NCI-H446 (cell line): ENCODE data around the gene AKT2.
"Not testable (repeated sequence)": the region's sequence is repeated elsewhere in the genome, so short reads cannot be mapped to it uniquely, and the experiment has no call there.

Experiments
- DNase-seq, 2 experiments: peaks; one replicate each; lab custom pipeline; 2025; lab: John Stamatoyannopoulos, UW

The AKT2 gene

GRCh38 chr19:40284501-40285352 lies at the start of gene AKT2:
Gene AKT2, minus strand, starts transcription at chr19:40285345. Its CDS starts 20,078 bp downstream, at chr19:40265267.
- DNase-seq: peak in 1 of 2 experiments; percentile 84

GRCh38 chr19:40333083-40333482 lies 47.9 kb upstream of the AKT2 start:
- not testable (repeated sequence) for DNase-seq

- no peak for DNase-seq
Observed at GRCh38 chr19:40332669-40333068, 47.5 kb upstream of the AKT2 start.

- no peak for DNase-seq
Observed at GRCh38 chr19:40331052-40331451, 45.9 kb upstream of the AKT2 start.

GRCh38 chr19:40326201-40326600 lies 41.1 kb upstream of the AKT2 start:
- DNase-seq: no peak

- DNase-seq: no peak
Observed at GRCh38 chr19:40323705-40324104, 38.6 kb upstream of the AKT2 start.

- DNase-seq: no peak
Observed at GRCh38 chr19:40322951-40323615, 37.9 kb upstream of the AKT2 start.

GRCh38 chr19:40322271-40322610 lies 37.1 kb upstream of the AKT2 start:
- no peak for DNase-seq

- DNase-seq: no peak
Observed at GRCh38 chr19:40321566-40322270, 36.6 kb upstream of the AKT2 start.

- no peak for DNase-seq
Observed at GRCh38 chr19:40321076-40321475, 35.9 kb upstream of the AKT2 start.

- no peak for DNase-seq
Observed at GRCh38 chr19:40320558-40320935, 35.4 kb upstream of the AKT2 start.

- DNase-seq: no peak
Observed at GRCh38 chr19:40317338-40317737, 32.2 kb upstream of the AKT2 start.

GRCh38 chr19:40315812-40316470 lies 30.8 kb upstream of the AKT2 start:
- DNase-seq: no peak

- DNase-seq: no peak
Observed at GRCh38 chr19:40314656-40315055, 29.5 kb upstream of the AKT2 start.

GRCh38 chr19:40313229-40313983 lies 28.3 kb upstream of the AKT2 start:
- no peak for DNase-seq

- no peak for DNase-seq
Observed at GRCh38 chr19:40312533-40312932, 27.4 kb upstream of the AKT2 start.

- DNase-seq: no peak
Observed at GRCh38 chr19:40309666-40310065, 24.5 kb upstream of the AKT2 start.

- DNase-seq: peak; percentile 74 to 82
Observed at GRCh38 chr19:40305403-40305802, 20.3 kb upstream of the AKT2 start.

- no peak for DNase-seq
Observed at GRCh38 chr19:40304306-40304705, 19.2 kb upstream of the AKT2 start.

GRCh38 chr19:40303765-40304164 lies 18.6 kb upstream of the AKT2 start:
- no peak for DNase-seq

GRCh38 chr19:40302224-40303011 lies 17.3 kb upstream of the AKT2 start:
- DNase-seq: no peak
